Omental fat pad (tissue), 4 donors: Measurements from ENCODE around the gene MTCH1. TPM values are rescaled to one million over a fixed set of nuclear protein-coding genes. Genes with fewer than 3 reads are reported as not detected.

Experiments used
- ATAC-seq: fragments of 150-250 bp; one replicate; pipeline ENCODE4 v1.9.1; 2016; ENCODE audit warnings: mild to moderate bottlenecking, moderate library complexity; ENCODE audit not compliant: low FRiP score
- DNase-seq: peaks from one replicate; pipeline ENCODE4 v3.0.0-alpha.2; 2019; ENCODE audit warnings: low spot score
- CTCF ChIP-seq, 3 donors: fragments of 450-650 bp; IDR thresholded peaks; one replicate each; pipeline ENCODE4 v1.5.1; 2016 to 2017; ENCODE audit warnings: antibody characterized with exemption in 3 of 3, mild to moderate bottlenecking in 3 of 3, moderate library complexity in 2 of 3
- total RNA-seq, 4 donors: library from RNA; depleted of rRNA; stranded (reverse); fragments of >200 nt; gene quantifications; one replicate each; pipeline ENCODE4 v1.1.0, GENCODE V29; 2016

Gene MTCH1
- total RNA-seq, 4 donors from 2014 or later: 227 to 251 (median 239) TPM

GRCh38 chr6:36938536-36938935 lies 47.5 kb downstream of the MTCH1 start:
- TF ChIP-seq CTCF (IDR thresholded peaks at IDR 0.05): no peak
- no peak for ATAC-seq
- no peak for DNase-seq

GRCh38 chr6:36937896-36938295 lies 48.1 kb downstream of the MTCH1 start:
- DNase-seq (no peak), ATAC-seq (no peak)
- no peak for TF ChIP-seq CTCF (IDR thresholded peaks at IDR 0.05)

GRCh38 chr6:36936824-36937223 lies 49.2 kb downstream of the MTCH1 start:
- ATAC-seq (no peak), DNase-seq (no peak)
- TF ChIP-seq CTCF (IDR thresholded peaks at IDR 0.05): no peak

- ATAC-seq: no peak
- no peak for DNase-seq
- no peak for TF ChIP-seq CTCF (IDR thresholded peaks at IDR 0.05)
Observed at GRCh38 chr6:36934901-36935300, 51.1 kb downstream of the MTCH1 start.

GRCh38 chr6:36933519-36933918 lies 52.5 kb downstream of the MTCH1 start:
- no peak for ATAC-seq
- TF ChIP-seq CTCF (IDR thresholded peaks at IDR 0.05): no peak
- DNase-seq: no peak

GRCh38 chr6:36933102-36933501 lies 52.9 kb downstream of the MTCH1 start:
- no peak for TF ChIP-seq CTCF (IDR thresholded peaks at IDR 0.05)

GRCh38 chr6:36930483-36930882 lies 55.5 kb downstream of the MTCH1 start:
- DNase-seq: no peak
- no peak for TF ChIP-seq CTCF (IDR thresholded peaks at IDR 0.05)
- ATAC-seq: no peak

More at GRCh38 chr6:36933102-36933501, 52.9 kb downstream of the MTCH1 start:
- DNase-seq: no peak
- ATAC-seq: no peak
